PC-3 (cell line): ENCODE measurements around the gene ATG16L1. TPM values are rescaled to one million over a fixed set of nuclear protein-coding genes. Genes with fewer than 3 reads are reported as not detected.

Experiments
- ATAC-seq: fragments of 200-7000 bp; cut with Tn5 transposase; 2 replicates; pipeline ENCODE4 v1.9.1; 2020; ENCODE audit warnings: mild to moderate bottlenecking, moderate library complexity
- BruUV-seq: library from RNA; stranded (reverse); fragments of 400-500 nt; replicated peaks from 2 replicates; lab custom pipeline; 2021; lab: Mats Ljungman, UMichigan
- CTCF ChIA-PET: fragments of 300-600 bp; sonication (Branson Sonifier 250); formaldehyde crosslinking; loops from one replicate; lab custom pipeline; 2022; ENCODE audit warnings: antibody characterized with exemption; lab: Charles Lee
- POLR2A ChIA-PET: fragments of 300-600 bp; sonication (Branson Sonifier 250); formaldehyde crosslinking; loops from one replicate; lab custom pipeline; 2022; ENCODE audit warnings: antibody characterized with exemption; ENCODE audit not compliant: unreplicated experiment; lab: Charles Lee
- DNase-seq: peaks from one replicate; pipeline ENCODE4 v3.0.0-alpha.2; 2015
- H2AFZ ChIP-seq: fragments of 300-600 bp; sonication (generic); 2 replicates; pipeline ENCODE4 v1.6.0; 2016; ENCODE audit warnings: antibody characterized with exemption, low read length
- H3F3A ChIP-seq: fragments of 300-600 bp; sonication (generic); one replicate; pipeline ENCODE4 v1.6.0; 2017; ENCODE audit warnings: antibody characterized with exemption, low read length, control low read depth, mild to moderate bottlenecking; ENCODE audit not compliant: unreplicated experiment
- H3K27ac ChIP-seq: fragments of 300-600 bp; sonication (generic); 2 replicates; pipeline ENCODE4 v1.5.1; 2016; ENCODE audit warnings: mild to moderate bottlenecking, low read length
- H3K27me3 ChIP-seq: fragments of 300-600 bp; sonication (generic); 2 replicates; pipeline ENCODE4 v1.6.1; 2016; ENCODE audit warnings: low read length, mixed read lengths
- H3K36me3 ChIP-seq: fragments of 300-600 bp; sonication (generic); 2 replicates; pipeline ENCODE4 v1.6.1; 2016; ENCODE audit warnings: low read depth, mixed run types, low read length, mixed read lengths
- H3K4me1 ChIP-seq: fragments of 300-600 bp; sonication (generic); 2 replicates; pipeline ENCODE4 v1.5.1; 2016; ENCODE audit warnings: low read length; ENCODE audit not compliant: insufficient read depth
- H3K4me2 ChIP-seq: fragments of 300-600 bp; sonication (generic); 2 replicates; pipeline ENCODE4 v1.6.0; 2016; ENCODE audit warnings: low read length
- H3K4me3 ChIP-seq: fragments of 300-600 bp; sonication (generic); 2 replicates; pipeline ENCODE4 v1.5.1; 2016; ENCODE audit warnings: mild to moderate bottlenecking, low read length, mixed read lengths
- H3K79me2 ChIP-seq: fragments of 300-600 bp; sonication (generic); 2 replicates; pipeline ENCODE4 v1.6.1; 2017; ENCODE audit warnings: low read length, mixed read lengths
- H3K9ac ChIP-seq: fragments of 300-600 bp; sonication (generic); 2 replicates; pipeline ENCODE4 v1.6.0; 2016; ENCODE audit warnings: mild to moderate bottlenecking, low read length
- H3K9me2 ChIP-seq: fragments of 300-600 bp; sonication (generic); replicated peaks from 2 replicates; pipeline ENCODE4 v1.6.1; 2016; ENCODE audit warnings: mixed run types, low read length, mixed read lengths
- H3K9me3 ChIP-seq: fragments of 300-600 bp; sonication (generic); 2 replicates; pipeline ENCODE4 v1.6.1; 2016; ENCODE audit warnings: low read length, mixed read lengths
- H4K20me1 ChIP-seq: fragments of 300-600 bp; sonication (generic); 2 replicates; pipeline ENCODE4 v1.6.1; 2016; ENCODE audit warnings: low read length, mixed read lengths
- CTCF ChIP-seq: fragments of 300-600 bp; sonication (generic); conservative IDR thresholded peaks from 2 replicates; pipeline ENCODE4 v1.5.1; 2017; ENCODE audit warnings: antibody characterized with exemption, low read depth, mild to moderate bottlenecking, low read length
- EZH2 ChIP-seq: fragments of 300-600 bp; sonication (generic); IDR thresholded peaks from one replicate; pipeline ENCODE4 v1.6.1; 2017; ENCODE audit warnings: antibody characterized with exemption, mild to moderate bottlenecking, low read length; ENCODE audit not compliant: unreplicated experiment
- EZH2phosphoT487 ChIP-seq: fragments of 300-600 bp; sonication (generic); IDR thresholded peaks from 2 replicates; pipeline ENCODE4 v1.6.1; 2018; ENCODE audit warnings: mild to moderate bottlenecking, antibody characterized with exemption, low read length, borderline replicate concordance
- intact Hi-C: fragments of 100-400 bp; cut with micrococcal nuclease; formaldehyde crosslinking; loops from 2 replicates; pipeline ENCODE4 v1.9.0; 2023
- total RNA-seq: library from RNA; depleted of rRNA; stranded (reverse); fragments of >200 nt; gene quantifications from 2 replicates; pipeline ENCODE4 v1.2.3, GENCODE V29; 2014

The ATG16L1 gene
- total RNA-seq, 1 experiment from 2014 or later: 173 TPM

GRCh38 chr2:233267516-233268245 lies 16.2 kb downstream of the ATG16L1 start:
- peaks cover 92% of the 10 kb centered on the region for H3K36me3 ChIP-seq
- H3K27me3 ChIP-seq: no peaks in the 10 kb centered on the region
- H3K79me2 ChIP-seq: peaks cover 85% of the 10 kb centered on the region
- H3K9ac ChIP-seq: no peak overlapping the region
- H3K4me1 ChIP-seq: no peaks in the 10 kb centered on the region
- no peak overlapping the region for H3K4me3 ChIP-seq
- no TSS peak for BruUV-seq
- no peaks in the 10 kb centered on the region for H3F3A ChIP-seq
- 0 out of 2 replicates have a peak, but pooled peaks have one; percentile 13 for ATAC-seq
- H3K9me3 ChIP-seq: no peaks in the 10 kb centered on the region
- DNase-seq: no peak
- peaks cover 76% of the 10 kb centered on the region for H4K20me1 ChIP-seq
- no peak overlapping the region for H2AFZ ChIP-seq
- H3K4me2 ChIP-seq: no peak overlapping the region
- TF ChIP-seq EZH2phosphoT487: no peak
- TF ChIP-seq CTCF: no peak
- no peak for TF ChIP-seq EZH2
- H3K9me2 ChIP-seq: no peaks in the 10 kb centered on the region
- ChIA-PET POLR2A (interaction anchor here (0.6 to 0.7 kb wide), 2 partner anchors 146 to 156 kb away, joined by 3 to 4 read pairs; no protein-coding TSS in a partner anchor), CTCF (no interaction called here)
- no peak overlapping the region for H3K27ac ChIP-seq
- intact Hi-C loops: no loop called here

GRCh38 chr2:233270366-233270765 lies 18.9 kb downstream of the ATG16L1 start:
- no peak for ATAC-seq
- peaks cover 73% of the 10 kb centered on the region for H4K20me1 ChIP-seq
- no peaks in the 10 kb centered on the region for H3K4me1 ChIP-seq
- H3K27ac ChIP-seq: 0 out of 2 replicates have a peak overlapping the region, but pooled peaks have one; percentile 8
- no peak overlapping the region for H3K4me3 ChIP-seq
- no peaks in the 10 kb centered on the region for H3K9me3 ChIP-seq
- H3F3A ChIP-seq: no peaks in the 10 kb centered on the region
- no peak overlapping the region for H2AFZ ChIP-seq
- intact Hi-C loops: no loop called here
- H3K27me3 ChIP-seq: no peaks in the 10 kb centered on the region
- H3K4me2 ChIP-seq: no peak overlapping the region
- no peak for TF ChIP-seq EZH2
- TF ChIP-seq EZH2phosphoT487: no peak
- TF ChIP-seq CTCF: no peak
- POLR2A ChIA-PET: no interaction called here
- no peak for DNase-seq
- H3K36me3 ChIP-seq: peaks cover 93% of the 10 kb centered on the region
- CTCF ChIA-PET: no interaction called here
- no TSS peak for BruUV-seq
- H3K9ac ChIP-seq: no peak overlapping the region
- no peaks in the 10 kb centered on the region for H3K9me2 ChIP-seq
- peaks cover 72% of the 10 kb centered on the region for H3K79me2 ChIP-seq

GRCh38 chr2:233270951-233271350 lies 19.5 kb downstream of the ATG16L1 start:
- intact Hi-C loops: no loop called here

More at GRCh38 chr2:233270951-233271350, 19.5 kb downstream of the ATG16L1 start:
- Histone ChIP-seq H3K36me3 (peaks cover 94% of the 10 kb centered on the region), H2AFZ (no peak overlapping the region), H3K4me3 (no peak overlapping the region), H3K27ac (0 out of 2 replicates have a peak overlapping the region, but pooled peaks have one; percentile 8), H3K27me3 (no peaks in the 10 kb centered on the region), H3K4me1 (no peaks in the 10 kb centered on the region), H3K79me2 (peaks cover 68% of the 10 kb centered on the region), H3K9me3 (no peaks in the 10 kb centered on the region), H3K9me2 (no peaks in the 10 kb centered on the region), H3F3A (no peaks in the 10 kb centered on the region), H3K4me2 (no peak overlapping the region), H3K9ac (no peak overlapping the region), H4K20me1 (peaks cover 70% of the 10 kb centered on the region)
- DNase-seq (no peak), ATAC-seq (no peak)
- ChIA-PET POLR2A (no interaction called here), CTCF (no interaction called here)
- TF ChIP-seq EZH2: no peak
- BruUV-seq: no TSS peak
